Fibroblast of lung (primary cell): ENCODE results near the gene GREB1. TPM values are rescaled to one million over a fixed set of nuclear protein-coding genes. Genes with fewer than 3 reads are reported as not detected.

ENCODE experiments used
- DNase-seq, 2 donors: peaks; one replicate each; pipeline versions ENCODE4 v3.0.0 to v3.0.0-alpha.2; 2010; ENCODE audit warnings: low read depth in 2 of 2
- H2AFZ ChIP-seq: 2 replicates; pipeline ENCODE4 v1.5.1; 2012; ENCODE audit warnings: low read length, control low read depth, inconsistent platforms
- H3K27ac ChIP-seq: 2 replicates; pipeline ENCODE4 v1.5.1; 2011; ENCODE audit warnings: low read length, control low read depth; ENCODE audit not compliant: insufficient read depth
- H3K27me3 ChIP-seq: 2 replicates; pipeline ENCODE4 v1.5.1; 2011; ENCODE audit warnings: mild to moderate bottlenecking, low read length; ENCODE audit not compliant: control insufficient read depth, insufficient read depth
- H3K36me3 ChIP-seq: 2 replicates; pipeline ENCODE4 v1.5.1; 2011; ENCODE audit warnings: low read length; ENCODE audit not compliant: control insufficient read depth, insufficient read depth
- H3K4me1 ChIP-seq: 2 replicates; pipeline ENCODE4 v1.5.1; 2011; ENCODE audit warnings: low read length; ENCODE audit not compliant: control insufficient read depth, insufficient read depth; ENCODE audit errors: extremely low read depth
- H3K4me2 ChIP-seq: 2 replicates; pipeline ENCODE4 v1.5.1; 2011; ENCODE audit warnings: low read length, control low read depth; ENCODE audit not compliant: insufficient read depth; ENCODE audit errors: extremely low read depth
- H3K4me3 ChIP-seq, 4 experiments: fragments of 200-600 bp in 1 of 4; sonication (generic) in 1 of 4; replicated peaks in 1 of 4; 2 replicates each; pipeline ENCODE4 v1.5.1; 2011 to 2016; ENCODE audit warnings: low read length in 4 of 4, low read depth in 3 of 4, mild to moderate bottlenecking in 3 of 4, control low read depth in 2 of 4, inconsistent platforms in 1 of 4, mixed read lengths in 1 of 4; ENCODE audit not compliant: insufficient read depth in 1 of 4; ENCODE audit errors: control extremely low read depth in 1 of 4
- H3K79me2 ChIP-seq: 2 replicates; pipeline ENCODE4 v1.5.1; 2012; ENCODE audit warnings: mild to moderate bottlenecking, low read length, inconsistent platforms; ENCODE audit not compliant: control insufficient read depth, insufficient read depth
- H3K9ac ChIP-seq: 2 replicates; pipeline ENCODE4 v1.5.1; 2011; ENCODE audit warnings: mild to moderate bottlenecking, low read length, control low read depth; ENCODE audit not compliant: insufficient read depth
- H3K9me3 ChIP-seq: 2 replicates; pipeline ENCODE4 v1.5.1; 2012; ENCODE audit warnings: low read depth, low read length; ENCODE audit not compliant: control insufficient read depth, insufficient read depth
- H4K20me1 ChIP-seq: 2 replicates; pipeline ENCODE4 v1.5.1; 2011; ENCODE audit warnings: low read length; ENCODE audit not compliant: control insufficient read depth, insufficient read depth; ENCODE audit errors: extremely low read depth
- EZH2 ChIP-seq: IDR thresholded peaks from 2 replicates; pipeline ENCODE4 v1.5.1; 2012; ENCODE audit warnings: low read length, control low read depth, mild to moderate bottlenecking; ENCODE audit errors: missing control alignments
- polyA plus RNA-seq, 2 donors: library from polyadenylated mRNA; depleted of rRNA in 1 of 2; stranded (reverse) in 1 of 2; unstranded in 1 of 2; fragments of >200 nt; gene quantifications; 2 replicates each; pipeline ENCODE4 v1.2.1, GENCODE V29; 2011 to 2012; ENCODE audit warnings: missing spikeins in 1 of 2
- total RNA-seq: library from RNA; depleted of rRNA; stranded (reverse); fragments of >200 nt; gene quantifications from 2 replicates; pipeline ENCODE4 v1.2.1, GENCODE V29; 2014
- TF ChIP-seq, protein P1 (sequence below), 2 donors: IDR thresholded peaks in 1 of 2; conservative IDR thresholded peaks in 1 of 2; 1 replicate in 1 of 2; 2 replicates in 1 of 2; pipeline ENCODE4 v1.5.1; 2011 to 2012; ENCODE audit warnings: low read length in 2 of 2, control low read depth in 1 of 2, inconsistent platforms in 1 of 2, low read depth in 1 of 2, mild to moderate bottlenecking in 1 of 2

GREB1 gene
- total and polyA plus RNA-seq, 2 donors (not counting 1 experiment from before 2014, with no cell fraction given), result 0.06 to 2.0 TPM

DNA sequence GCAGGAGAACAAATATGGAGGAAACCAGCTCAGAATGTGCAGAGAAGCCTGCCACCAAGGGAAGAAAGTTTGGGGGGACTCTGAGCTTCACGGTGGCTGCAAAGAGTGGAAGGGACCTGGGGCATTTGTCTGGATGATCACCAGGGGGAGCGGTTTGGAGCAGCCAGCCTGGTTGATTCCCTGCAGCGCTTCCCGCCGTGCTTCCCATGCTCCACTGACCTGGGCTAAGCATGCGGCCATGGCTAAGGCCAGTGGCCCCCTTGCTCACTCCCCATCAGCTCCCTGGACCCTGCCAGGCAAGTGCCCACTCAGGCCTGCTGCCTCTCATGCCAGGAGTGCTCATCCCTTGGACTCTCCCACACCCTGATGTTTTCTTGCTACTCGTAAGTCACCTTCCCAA, 109.1 kb downstream of the GREB1 start:
- no peaks in the 10 kb centered on the region for H3K9me3 ChIP-seq
- no peak for TF ChIP-seq EZH2
- TF ChIP-seq, protein P1, sequence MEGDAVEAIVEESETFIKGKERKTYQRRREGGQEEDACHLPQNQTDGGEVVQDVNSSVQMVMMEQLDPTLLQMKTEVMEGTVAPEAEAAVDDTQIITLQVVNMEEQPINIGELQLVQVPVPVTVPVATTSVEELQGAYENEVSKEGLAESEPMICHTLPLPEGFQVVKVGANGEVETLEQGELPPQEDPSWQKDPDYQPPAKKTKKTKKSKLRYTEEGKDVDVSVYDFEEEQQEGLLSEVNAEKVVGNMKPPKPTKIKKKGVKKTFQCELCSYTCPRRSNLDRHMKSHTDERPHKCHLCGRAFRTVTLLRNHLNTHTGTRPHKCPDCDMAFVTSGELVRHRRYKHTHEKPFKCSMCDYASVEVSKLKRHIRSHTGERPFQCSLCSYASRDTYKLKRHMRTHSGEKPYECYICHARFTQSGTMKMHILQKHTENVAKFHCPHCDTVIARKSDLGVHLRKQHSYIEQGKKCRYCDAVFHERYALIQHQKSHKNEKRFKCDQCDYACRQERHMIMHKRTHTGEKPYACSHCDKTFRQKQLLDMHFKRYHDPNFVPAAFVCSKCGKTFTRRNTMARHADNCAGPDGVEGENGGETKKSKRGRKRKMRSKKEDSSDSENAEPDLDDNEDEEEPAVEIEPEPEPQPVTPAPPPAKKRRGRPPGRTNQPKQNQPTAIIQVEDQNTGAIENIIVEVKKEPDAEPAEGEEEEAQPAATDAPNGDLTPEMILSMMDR (conservative IDR thresholded peaks at IDR 0.05 in 1 of 2, IDR thresholded peaks at IDR 0.05 in 1 of 2; ENCODE audit: low read depth in 1 of 2, low read length in 2 of 2), result no peak

DNA sequence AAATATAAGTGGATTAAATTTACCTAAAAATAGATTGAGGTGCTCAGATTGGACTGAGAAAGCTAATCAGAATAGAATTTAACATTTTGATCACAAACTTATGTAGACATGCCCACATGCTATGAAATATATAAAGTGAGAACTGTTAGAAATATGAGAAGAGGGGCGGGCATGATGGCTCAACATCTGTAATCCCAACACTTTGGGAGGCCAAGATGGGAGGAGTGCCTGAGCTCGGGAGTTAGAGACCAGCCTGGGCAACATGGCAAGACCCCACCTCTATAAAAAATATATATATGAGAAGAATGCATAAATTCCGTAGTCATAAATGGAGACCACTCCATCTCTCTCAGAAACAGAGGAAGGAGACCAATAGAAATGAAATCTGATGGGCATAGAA, 110.4 kb downstream of the GREB1 start:
- H3K36me3 ChIP-seq, result no peaks in the 10 kb centered on the region
- no peak for DNase-seq
- H4K20me1 ChIP-seq, result no peaks in the 10 kb centered on the region
- H3K4me1 ChIP-seq, result no peaks in the 10 kb centered on the region
- no peak overlapping the region for H3K27ac ChIP-seq
- no peaks in the 10 kb centered on the region for H3K9me3 ChIP-seq
- H3K9ac ChIP-seq, result no peak overlapping the region
- no peak for TF ChIP-seq EZH2
- TF ChIP-seq, protein P1 (conservative IDR thresholded peaks at IDR 0.05 in 1 of 2, IDR thresholded peaks at IDR 0.05 in 1 of 2; ENCODE audit: low read depth in 1 of 2, low read length in 2 of 2), result no peak
- no peak overlapping the region for H2AFZ ChIP-seq
- no peak overlapping the region for H3K4me3 ChIP-seq
- no peaks in the 10 kb centered on the region for H3K79me2 ChIP-seq
- no peak overlapping the region for H3K4me2 ChIP-seq
- H3K27me3 ChIP-seq, result peaks cover 4% of the 10 kb centered on the region

More for the DNA sequence above, 109.1 kb downstream of the GREB1 start:
- Histone ChIP-seq H3K36me3 (no peaks in the 10 kb centered on the region), H3K79me2 (no peaks in the 10 kb centered on the region), H3K9ac (no peak overlapping the region), H4K20me1 (no peaks in the 10 kb centered on the region), H3K27ac (no peak overlapping the region), H3K27me3 (no peaks in the 10 kb centered on the region), H3K4me3 (no peak overlapping the region), H3K4me1 (no peaks in the 10 kb centered on the region), H3K4me2 (no peak overlapping the region), H2AFZ (no peak overlapping the region)
- DNase-seq, result no peak

DNA sequence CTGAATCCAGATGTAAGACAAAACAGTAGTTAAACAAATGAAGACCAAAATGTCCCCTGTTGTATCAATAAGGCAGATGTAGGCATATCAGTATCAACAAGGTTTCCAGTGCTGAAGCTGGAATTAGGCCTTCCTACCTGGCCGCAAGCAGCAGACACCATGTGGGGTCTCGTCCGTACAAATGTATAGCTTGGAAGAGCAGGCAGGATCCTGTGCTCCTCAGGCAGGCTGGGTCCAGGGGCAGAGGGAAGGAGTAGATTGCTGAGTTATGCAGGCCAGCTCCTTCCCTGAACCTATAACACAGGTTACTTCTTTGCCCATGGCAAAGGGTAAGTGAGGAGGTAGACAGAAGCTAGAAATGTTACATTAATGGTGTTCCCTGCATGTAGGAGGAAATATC, 112.7 kb downstream of the GREB1 start:
- Histone ChIP-seq H2AFZ (no peak overlapping the region), H3K9ac (no peak overlapping the region), H3K4me2 (no peak overlapping the region), H3K9me3 (no peaks in the 10 kb centered on the region), H4K20me1 (no peaks in the 10 kb centered on the region), H3K36me3 (no peaks in the 10 kb centered on the region), H3K27me3 (peaks cover 8% of the 10 kb centered on the region), H3K27ac (no peak overlapping the region), H3K4me3 (no peak overlapping the region), H3K79me2 (no peaks in the 10 kb centered on the region), H3K4me1 (no peaks in the 10 kb centered on the region)
- TF ChIP-seq EZH2, result no peak
- TF ChIP-seq, protein P1 (conservative IDR thresholded peaks at IDR 0.05 in 1 of 2, IDR thresholded peaks at IDR 0.05 in 1 of 2; ENCODE audit: low read depth in 1 of 2, low read length in 2 of 2), result no peak
- no peak for DNase-seq
